GM12891 (cell line): ENCODE measurements around the gene B3GALT2.

Source experiments
- POLR2A ChIP-seq: IDR thresholded peaks from 2 replicates; pipeline ENCODE4 v1.6.1; 2011; ENCODE audit warnings: low read depth, low read length, control low read depth
- POLR2AphosphoS5 ChIP-seq: IDR thresholded peaks from 2 replicates; pipeline ENCODE4 v1.6.1; 2011; ENCODE audit warnings: low read depth, low read length, control low read depth

GRCh38 chr1:193185211-193185610 lies 1.2 kb downstream of the B3GALT2 start:
- TF ChIP-seq POLR2AphosphoS5: no peak
- TF ChIP-seq POLR2A: no peak
